Astrocyte of the spinal cord (primary cell): Measurements from ENCODE around the gene TMEM9.
"Not testable (repeated sequence)": the region's sequence is repeated elsewhere in the genome, so short reads cannot be mapped to it uniquely, and the experiment has no call there.

Experiments
- DNase-seq: peaks from one replicate; pipeline ENCODE4 v3.0.0; 2011; ENCODE audit warnings: low read depth, low spot score
- H3K4me3 ChIP-seq: 2 replicates; pipeline ENCODE4 v1.5.1; 2011; ENCODE audit warnings: low read depth, mild to moderate bottlenecking, low read length, moderate library complexity
- in situ Hi-C: cut with HindIII; loops from 2 replicates; pipeline ENCODE4 v1.10.0; 2017; ENCODE audit warnings: low sequenced_read_pairs
- TF ChIP-seq, protein P1 (sequence below): IDR thresholded peaks from 2 replicates; pipeline ENCODE4 v1.5.1; 2012; ENCODE audit warnings: low read depth, mild to moderate bottlenecking, low read length, inconsistent platforms

TMEM9 gene

DNA sequence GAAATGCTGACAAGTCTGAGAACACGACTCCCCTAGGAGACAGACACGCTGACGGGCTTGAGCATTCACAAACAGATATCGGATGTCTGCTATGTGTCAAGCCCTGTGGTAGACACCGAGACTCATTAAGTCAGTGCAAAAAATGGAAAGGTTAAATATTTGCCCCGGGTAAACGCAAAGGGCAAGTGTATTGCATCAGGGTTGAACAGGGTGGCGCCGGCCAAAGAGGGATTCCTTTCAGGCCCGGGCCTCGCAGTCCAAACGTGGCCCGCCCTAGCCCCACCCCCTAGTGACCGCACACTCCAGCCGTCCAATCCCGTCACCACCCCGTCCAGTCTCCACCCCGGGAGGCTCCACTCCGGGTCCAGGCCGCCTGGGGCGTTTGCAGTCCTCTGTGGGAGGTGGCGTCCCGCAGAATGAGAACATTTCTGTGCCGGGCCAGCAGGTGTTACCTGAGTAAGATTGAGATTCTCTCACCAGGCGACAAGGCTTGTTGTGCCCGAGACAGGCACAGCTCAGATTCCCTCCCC is 16.3 kb upstream of the TMEM9 start:
- in situ Hi-C loops: no loop called here
- DNase-seq: peak; percentile 87
- TF ChIP-seq, protein P1, sequence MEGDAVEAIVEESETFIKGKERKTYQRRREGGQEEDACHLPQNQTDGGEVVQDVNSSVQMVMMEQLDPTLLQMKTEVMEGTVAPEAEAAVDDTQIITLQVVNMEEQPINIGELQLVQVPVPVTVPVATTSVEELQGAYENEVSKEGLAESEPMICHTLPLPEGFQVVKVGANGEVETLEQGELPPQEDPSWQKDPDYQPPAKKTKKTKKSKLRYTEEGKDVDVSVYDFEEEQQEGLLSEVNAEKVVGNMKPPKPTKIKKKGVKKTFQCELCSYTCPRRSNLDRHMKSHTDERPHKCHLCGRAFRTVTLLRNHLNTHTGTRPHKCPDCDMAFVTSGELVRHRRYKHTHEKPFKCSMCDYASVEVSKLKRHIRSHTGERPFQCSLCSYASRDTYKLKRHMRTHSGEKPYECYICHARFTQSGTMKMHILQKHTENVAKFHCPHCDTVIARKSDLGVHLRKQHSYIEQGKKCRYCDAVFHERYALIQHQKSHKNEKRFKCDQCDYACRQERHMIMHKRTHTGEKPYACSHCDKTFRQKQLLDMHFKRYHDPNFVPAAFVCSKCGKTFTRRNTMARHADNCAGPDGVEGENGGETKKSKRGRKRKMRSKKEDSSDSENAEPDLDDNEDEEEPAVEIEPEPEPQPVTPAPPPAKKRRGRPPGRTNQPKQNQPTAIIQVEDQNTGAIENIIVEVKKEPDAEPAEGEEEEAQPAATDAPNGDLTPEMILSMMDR: no peak
- peak overlapping the region; percentile 52 for H3K4me3 ChIP-seq

DNA sequence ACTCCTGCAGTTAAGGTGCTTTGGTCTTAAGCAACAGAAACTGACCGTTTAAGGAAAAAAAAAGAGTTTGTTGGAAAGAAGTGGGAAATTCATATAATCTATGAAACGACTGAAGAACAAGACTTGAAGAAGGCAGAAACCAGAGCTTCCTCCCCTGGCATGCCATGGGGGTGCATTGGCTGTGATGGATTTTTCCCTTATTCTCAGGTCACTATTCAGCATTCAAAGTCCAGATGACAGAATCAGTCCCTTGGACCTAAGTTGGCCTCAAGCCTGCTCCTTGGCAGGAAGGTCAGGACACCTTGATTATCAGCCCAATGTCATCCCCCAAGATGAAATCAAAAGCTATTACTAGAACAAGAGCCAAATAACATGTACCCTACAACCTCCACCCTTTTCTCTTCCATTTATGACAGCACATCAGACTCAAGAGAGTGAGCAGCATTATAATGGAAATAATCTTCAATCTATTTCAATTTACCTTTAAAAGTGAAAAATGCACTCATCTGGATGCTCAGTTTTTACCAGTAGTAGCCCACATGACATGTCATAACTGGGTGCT is 15.8 kb upstream of the TMEM9 start:
- TF ChIP-seq, protein P1: no peak
- in situ Hi-C loops: no loop called here
- peak overlapping the region; percentile 52 for H3K4me3 ChIP-seq
- no peak for DNase-seq

DNA sequence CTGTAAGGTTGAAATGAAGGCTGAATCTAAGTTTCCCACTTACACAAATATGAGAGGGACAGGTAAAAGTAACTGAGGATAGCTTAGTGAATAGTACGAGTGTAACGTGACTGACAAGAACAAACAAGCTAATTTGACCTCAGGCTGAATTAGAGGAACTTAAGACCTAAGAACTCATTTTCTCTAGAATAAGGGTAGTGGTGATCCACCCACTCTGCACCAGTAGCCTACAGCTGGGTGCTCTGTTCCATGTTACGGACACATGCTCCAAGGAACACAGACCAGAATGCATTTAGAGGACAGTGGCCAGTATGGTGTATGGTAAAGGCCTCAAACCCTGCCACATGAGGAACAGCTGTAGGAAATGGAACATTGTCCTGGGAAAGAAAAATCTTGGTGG is 14.9 kb upstream of the TMEM9 start:
- in situ Hi-C loops: no loop called here
- H3K4me3 ChIP-seq: no peak overlapping the region
- TF ChIP-seq, protein P1: no peak
- DNase-seq: no peak

DNA sequence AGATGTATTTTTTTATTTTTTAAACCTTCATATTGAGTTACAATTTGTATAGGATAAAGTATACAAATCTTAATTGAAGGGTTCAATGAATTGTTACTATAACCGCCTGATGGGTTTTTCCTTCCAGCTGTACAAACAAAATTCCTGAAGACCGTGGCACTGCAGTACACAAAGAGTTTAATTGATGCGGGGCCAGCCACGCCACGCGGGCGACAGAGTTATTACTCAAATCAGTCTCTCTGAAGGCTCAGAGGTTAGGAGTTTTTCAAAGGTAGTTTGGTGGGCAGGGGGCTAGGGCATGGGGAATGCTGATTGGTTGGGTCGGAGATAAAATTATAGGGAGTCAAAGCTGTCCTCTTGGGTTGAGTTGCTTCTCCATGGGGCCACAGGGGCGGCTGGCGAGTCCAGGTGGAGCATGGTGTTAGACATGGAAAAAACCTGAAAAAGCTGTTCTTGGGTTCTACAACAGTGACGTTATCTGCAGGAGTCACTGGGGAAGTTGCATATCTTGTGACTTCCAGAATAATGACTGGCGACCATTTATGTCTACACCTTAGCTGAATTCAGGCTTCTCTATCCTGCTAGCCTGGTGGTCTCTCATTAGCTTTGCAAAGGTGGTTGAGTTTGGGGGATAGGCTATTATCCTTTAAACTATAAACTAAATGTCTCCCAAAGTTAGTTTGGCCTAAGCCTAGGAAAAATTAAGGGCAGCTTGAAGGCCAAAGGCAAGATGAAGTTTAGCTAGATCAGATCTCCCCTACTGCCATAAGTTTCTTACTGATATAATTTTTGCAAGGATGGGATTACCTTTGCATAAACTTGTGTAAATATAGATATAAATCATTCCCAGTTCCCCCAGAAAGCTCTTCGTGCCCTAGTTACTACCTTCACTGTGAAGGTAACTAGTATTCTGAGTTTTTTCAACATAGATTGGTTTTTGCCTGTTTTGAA is 13.0 kb upstream of the TMEM9 start:
- in situ Hi-C loops: no loop called here
- DNase-seq: no peak
- no peak overlapping the region for H3K4me3 ChIP-seq
- TF ChIP-seq, protein P1: no peak

DNA sequence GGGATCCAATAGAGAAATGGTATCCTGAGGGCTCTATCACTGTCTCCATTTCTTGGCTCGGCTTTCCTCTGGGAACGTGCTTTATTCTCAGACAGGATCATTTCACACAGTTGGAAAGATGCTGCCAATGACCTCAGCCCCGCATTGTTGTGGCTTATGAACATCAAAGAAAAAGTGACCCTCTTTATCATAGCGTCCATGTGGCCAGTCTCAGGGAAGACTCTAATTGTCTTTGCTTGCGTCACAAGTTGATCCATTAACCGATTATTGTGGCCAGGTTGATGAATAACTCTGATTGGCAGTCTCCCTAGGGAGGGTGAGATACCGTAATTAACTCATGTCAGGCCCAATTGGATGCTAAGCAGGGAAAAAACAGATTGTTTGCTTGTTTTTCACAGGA is 10.4 kb upstream of the TMEM9 start:
- in situ Hi-C loops: no loop called here
- H3K4me3 ChIP-seq: no peak overlapping the region
- TF ChIP-seq, protein P1: no peak
- no peak for DNase-seq

DNA sequence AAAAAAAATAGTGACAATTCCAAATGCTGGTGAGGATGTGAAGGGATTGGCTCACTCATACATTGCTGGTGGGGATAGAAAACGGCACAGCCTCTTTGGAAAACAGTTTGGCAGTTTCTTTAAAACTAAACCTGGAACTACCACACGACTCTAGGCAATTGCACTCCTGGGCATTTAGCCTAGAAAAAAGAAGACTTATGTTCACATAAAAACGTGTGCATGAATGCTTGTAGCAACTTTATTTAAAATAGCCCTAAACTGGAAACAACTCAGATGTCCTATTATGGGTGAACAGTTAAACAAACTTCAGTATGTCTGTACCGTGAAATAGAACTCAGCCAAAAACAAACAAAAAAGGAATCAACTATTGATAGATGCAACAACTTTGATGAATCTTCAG is 9.4 kb upstream of the TMEM9 start:
- DNase-seq: no peak
- TF ChIP-seq, protein P1: no peak
- no peak overlapping the region for H3K4me3 ChIP-seq
- in situ Hi-C loops: no loop called here

DNA sequence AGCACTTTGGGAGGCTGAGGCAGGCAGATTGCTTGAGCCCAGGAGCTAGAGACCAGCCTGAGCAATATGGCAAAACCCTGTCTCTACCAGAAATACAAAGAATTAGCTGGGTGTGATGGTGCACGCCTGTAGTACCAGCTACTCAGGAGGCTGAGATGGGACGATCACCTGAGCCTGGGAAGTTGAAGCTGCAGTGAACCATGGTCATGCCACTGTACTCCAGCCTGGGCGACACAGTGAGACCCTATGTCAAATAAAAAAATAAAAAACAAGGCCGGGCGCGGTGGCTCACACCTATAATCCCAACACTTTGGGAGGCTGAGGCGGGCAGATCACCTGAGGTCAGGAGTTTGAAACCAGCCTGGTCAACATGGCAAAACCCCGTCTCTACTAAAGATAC is 8.8 kb upstream of the TMEM9 start:
- H3K4me3 ChIP-seq, in situ Hi-C loops, DNase-seq: not testable (repeated sequence)
